ENCODE measurements around the gene OCA2. TPM values are rescaled to one million over a fixed set of nuclear protein-coding genes. Genes with fewer than 3 reads are reported as not detected.
"Not testable (repeated sequence)": the region's sequence is repeated elsewhere in the genome, so short reads cannot be mapped to it uniquely, and the experiment has no call there.

Gene OCA2
- total RNA-seq, 1 donor from 2014 or later, result 1.7 TPM

- no peak for DNase-seq
- peaks cover 6% of the 10 kb centered on the region for H3K9me3 Mint-ChIP-seq (ENCODE audit: unreplicated experiment)
- no peak for TF ChIP-seq CTCF (IDR thresholded peaks at IDR 0.05; ENCODE audit: partially characterized antibody, unreplicated experiment)
- no peak overlapping the region for H3K4me3 Mint-ChIP-seq (ENCODE audit: unreplicated experiment)
- no peak overlapping the region for H3K27ac Mint-ChIP-seq (ENCODE audit: unreplicated experiment)
- H3K27me3 Mint-ChIP-seq (ENCODE audit: unreplicated experiment), result peaks cover 3% of the 10 kb centered on the region
- H3K4me1 Mint-ChIP-seq (ENCODE audit: low read depth, unreplicated experiment), result no peaks in the 10 kb centered on the region
- H3K36me3 Mint-ChIP-seq (ENCODE audit: unreplicated experiment), result peaks cover 9% of the 10 kb centered on the region
Measured at GRCh38 chr15:27850981-27851857, 247.9 kb downstream of the OCA2 start.

- Mint-ChIP-seq H3K27me3 (ENCODE audit: unreplicated experiment) (peaks cover 7% of the 10 kb centered on the region), H3K4me3 (ENCODE audit: unreplicated experiment) (no peak overlapping the region), H3K27ac (ENCODE audit: unreplicated experiment) (no peak overlapping the region), H3K9me3 (ENCODE audit: unreplicated experiment) (peaks cover 6% of the 10 kb centered on the region), H3K4me1 (ENCODE audit: low read depth, unreplicated experiment) (no peaks in the 10 kb centered on the region), H3K36me3 (ENCODE audit: unreplicated experiment) (peaks cover 9% of the 10 kb centered on the region)
- no peak for DNase-seq
- TF ChIP-seq CTCF (IDR thresholded peaks at IDR 0.05; ENCODE audit: partially characterized antibody, unreplicated experiment), result no peak
Measured at GRCh38 chr15:27850050-27850449, 249.1 kb downstream of the OCA2 start.

- H3K9me3 Mint-ChIP-seq (ENCODE audit: unreplicated experiment); H3K4me1 Mint-ChIP-seq (ENCODE audit: low read depth, unreplicated experiment); H3K36me3 Mint-ChIP-seq (ENCODE audit: unreplicated experiment); H3K4me3 Mint-ChIP-seq (ENCODE audit: unreplicated experiment); DNase-seq; H3K27me3 Mint-ChIP-seq (ENCODE audit: unreplicated experiment): not testable (repeated sequence)
- H3K27ac Mint-ChIP-seq (ENCODE audit: unreplicated experiment), result peak overlapping the region; percentile 43
Measured at GRCh38 chr15:27848936-27849335, 250.2 kb downstream of the OCA2 start.

GRCh38 chr15:27847775-27848710 is 251.1 kb downstream of the OCA2 start:
- Mint-ChIP-seq H3K9me3 (ENCODE audit: unreplicated experiment) (peaks cover 7% of the 10 kb centered on the region), H3K4me1 (ENCODE audit: low read depth, unreplicated experiment) (no peaks in the 10 kb centered on the region), H3K4me3 (ENCODE audit: unreplicated experiment) (no peak overlapping the region), H3K27me3 (ENCODE audit: unreplicated experiment) (peaks cover 5% of the 10 kb centered on the region), H3K27ac (ENCODE audit: unreplicated experiment) (no peak overlapping the region), H3K36me3 (ENCODE audit: unreplicated experiment) (peaks cover 9% of the 10 kb centered on the region)
- DNase-seq, result no peak
- TF ChIP-seq CTCF (IDR thresholded peaks at IDR 0.05; ENCODE audit: partially characterized antibody, unreplicated experiment), result no peak

- Mint-ChIP-seq H3K4me3 (ENCODE audit: unreplicated experiment) (no peak overlapping the region), H3K9me3 (ENCODE audit: unreplicated experiment) (peaks cover 7% of the 10 kb centered on the region), H3K27me3 (ENCODE audit: unreplicated experiment) (peaks cover 5% of the 10 kb centered on the region), H3K4me1 (ENCODE audit: low read depth, unreplicated experiment) (no peaks in the 10 kb centered on the region), H3K36me3 (ENCODE audit: unreplicated experiment) (peaks cover 9% of the 10 kb centered on the region), H3K27ac (ENCODE audit: unreplicated experiment) (no peak overlapping the region)
- no peak for DNase-seq
- no peak for TF ChIP-seq CTCF (IDR thresholded peaks at IDR 0.05; ENCODE audit: partially characterized antibody, unreplicated experiment)
Measured at GRCh38 chr15:27846722-27847395, 252.3 kb downstream of the OCA2 start.

Data from glutamatergic neuron (in vitro differentiated cells).